A204.1 (cell line): ENCODE measurements around the gene TAS2R43.
"Not testable (repeated sequence)": the region's sequence is repeated elsewhere in the genome, so short reads cannot be mapped to it uniquely, and the experiment has no call there.

Experiments used
- FAIRE-seq: peaks from 2 replicates; lab custom pipeline; 2012; peaks lifted over from hg19 to GRCh38; lab: Jason Lieb, UNC

Gene TAS2R43, protein sequence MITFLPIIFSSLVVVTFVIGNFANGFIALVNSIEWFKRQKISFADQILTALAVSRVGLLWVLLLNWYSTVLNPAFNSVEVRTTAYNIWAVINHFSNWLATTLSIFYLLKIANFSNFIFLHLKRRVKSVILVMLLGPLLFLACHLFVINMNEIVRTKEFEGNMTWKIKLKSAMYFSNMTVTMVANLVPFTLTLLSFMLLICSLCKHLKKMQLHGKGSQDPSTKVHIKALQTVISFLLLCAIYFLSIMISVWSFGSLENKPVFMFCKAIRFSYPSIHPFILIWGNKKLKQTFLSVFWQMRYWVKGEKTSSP

DNA sequence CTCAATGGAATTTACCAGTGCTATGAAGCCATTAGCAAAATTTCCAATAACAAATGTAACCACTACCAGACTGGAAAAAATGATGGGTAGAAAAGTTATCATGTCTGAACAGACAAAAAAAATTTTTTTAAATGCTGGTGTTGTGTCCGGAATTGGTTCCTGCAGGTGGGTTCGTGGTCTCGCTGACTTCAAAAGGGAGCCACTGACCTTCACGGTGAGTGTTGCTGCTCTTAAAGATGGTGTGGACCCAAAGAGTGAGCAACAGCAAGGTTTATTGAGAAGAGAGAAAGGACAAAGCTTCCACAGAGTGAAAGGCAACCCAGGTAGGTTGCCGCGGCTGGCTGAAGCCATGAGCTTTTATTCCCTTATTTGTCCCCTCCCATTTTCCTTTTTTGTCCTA is at the start of gene TAS2R43:
TSS of gene TAS2R43 (minus strand) at position 186 of the 400 bp plus-strand sequence. CDS start at position 102, 84 bp downstream.
- no peak for FAIRE-seq

DNA sequence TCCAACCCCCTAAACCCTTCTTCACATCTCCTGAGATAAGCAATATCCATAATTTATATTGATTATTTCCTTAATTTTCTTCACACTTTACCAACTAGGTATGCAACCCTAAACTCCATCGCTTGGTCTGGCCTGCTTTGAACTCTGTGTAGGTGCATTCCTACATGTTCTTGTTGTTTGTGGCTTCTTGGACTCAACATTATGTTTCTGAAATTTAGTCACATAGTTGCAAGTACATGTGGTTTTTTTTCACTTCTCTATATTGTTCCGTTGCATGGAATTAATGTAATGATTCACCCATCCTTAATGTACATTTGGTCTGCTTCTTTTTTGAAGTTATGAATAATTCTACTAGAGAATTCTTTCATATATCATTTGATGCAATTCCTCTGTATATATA is 44.0 kb upstream of the TAS2R43 start:
- FAIRE-seq = no peak

DNA sequence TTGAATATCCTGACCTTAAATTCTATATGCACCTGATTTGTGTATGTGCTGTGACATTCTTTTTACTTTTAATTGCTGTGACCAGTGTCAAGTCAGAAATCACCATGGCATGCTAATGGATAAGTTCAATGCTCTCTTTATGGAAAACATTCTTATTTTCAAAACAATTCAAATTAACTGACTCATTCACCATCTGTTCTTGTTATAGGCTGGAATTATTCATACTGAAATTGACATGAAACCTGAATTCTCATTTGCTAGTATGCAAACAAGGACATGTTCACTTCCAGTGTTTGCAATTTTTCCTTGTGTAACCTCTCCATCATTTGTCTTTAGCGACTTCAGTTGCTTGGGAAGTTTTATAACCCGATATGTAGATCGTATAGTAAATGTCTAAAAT is 42.2 kb upstream of the TAS2R43 start, which contains the start of gene TAS2R30:
TSS of gene TAS2R30 (minus strand) at position 340 of the 400 bp plus-strand sequence. CDS start 400 bp downstream, outside the sequence.
- FAIRE-seq = no peak

DNA sequence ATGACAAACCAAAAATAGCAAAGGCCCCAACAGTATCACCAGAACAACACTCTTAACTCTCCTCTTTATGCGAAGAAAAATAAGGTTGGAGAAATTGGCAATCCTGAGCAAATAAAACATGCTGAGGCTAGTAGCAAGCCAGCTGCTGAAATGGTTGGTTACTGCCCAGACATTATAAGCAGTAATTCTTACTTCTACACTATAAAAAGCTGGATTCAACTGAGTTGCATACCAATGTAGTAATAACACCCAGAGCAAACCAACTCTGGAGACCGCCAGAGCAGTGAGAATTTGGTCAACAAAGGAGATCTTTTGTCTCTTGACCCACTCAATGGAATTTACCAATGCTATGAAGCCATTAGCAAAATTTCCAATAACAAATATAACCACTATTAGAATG is 41.7 kb upstream of the TAS2R43 start:
- FAIRE-seq = no peak

DNA sequence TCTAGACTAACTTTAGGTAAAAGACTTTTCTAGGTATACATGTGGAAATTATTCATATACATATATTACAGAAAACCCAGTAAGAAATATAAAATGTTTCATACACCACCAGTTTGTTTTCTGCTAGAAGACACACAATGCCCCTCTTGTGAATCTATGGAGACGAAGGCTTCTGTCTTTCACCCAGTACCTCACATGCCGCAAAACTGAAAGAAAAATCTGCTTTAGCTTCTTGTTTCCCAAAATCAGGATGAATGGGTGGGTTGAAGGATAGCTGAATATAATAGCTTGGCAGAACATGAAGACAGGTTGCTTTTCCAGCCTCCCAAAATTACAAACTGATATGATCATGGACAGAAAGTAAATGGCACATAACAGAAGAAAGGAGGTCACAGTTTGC is 41.0 kb upstream of the TAS2R43 start:
- FAIRE-seq = no peak

DNA sequence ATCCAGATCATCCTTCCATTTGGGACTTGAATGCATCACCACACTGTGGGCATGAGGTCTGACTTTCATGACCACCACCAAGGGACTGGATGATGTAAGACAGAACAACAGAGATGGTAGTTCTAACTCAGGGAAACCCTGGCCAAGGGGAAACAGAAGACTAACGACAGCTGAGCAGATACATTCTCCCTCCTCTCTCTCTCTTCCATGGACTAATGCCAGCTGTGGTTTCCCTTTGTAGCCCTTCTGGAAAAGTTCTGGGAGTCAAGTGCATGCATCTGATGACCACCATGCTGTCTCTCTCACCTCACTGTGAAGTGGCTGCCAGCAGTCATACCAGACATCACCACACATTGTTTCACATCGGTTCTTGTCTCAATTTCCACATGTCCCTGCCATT is 38.9 kb upstream of the TAS2R43 start:
- no peak for FAIRE-seq

DNA sequence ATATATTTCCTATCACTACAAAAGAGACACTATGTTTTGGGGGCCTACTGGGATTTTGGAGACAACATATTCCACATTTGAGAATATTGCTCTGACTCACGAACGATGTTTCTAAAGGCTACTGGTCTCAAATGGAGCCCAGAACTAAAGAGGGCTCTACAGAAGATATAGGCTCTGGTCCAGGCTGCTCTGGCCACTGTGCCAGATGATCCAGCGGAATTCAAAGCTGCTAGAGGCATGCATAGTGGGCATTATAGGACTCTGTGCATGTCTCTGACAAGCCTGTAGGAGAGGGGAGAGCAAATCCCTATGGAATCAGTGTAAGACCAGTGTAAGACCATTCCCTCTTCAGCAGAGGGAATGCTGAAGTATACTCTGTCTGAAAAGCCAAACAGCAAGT is 38.3 kb upstream of the TAS2R43 start:
- no peak for FAIRE-seq

DNA sequence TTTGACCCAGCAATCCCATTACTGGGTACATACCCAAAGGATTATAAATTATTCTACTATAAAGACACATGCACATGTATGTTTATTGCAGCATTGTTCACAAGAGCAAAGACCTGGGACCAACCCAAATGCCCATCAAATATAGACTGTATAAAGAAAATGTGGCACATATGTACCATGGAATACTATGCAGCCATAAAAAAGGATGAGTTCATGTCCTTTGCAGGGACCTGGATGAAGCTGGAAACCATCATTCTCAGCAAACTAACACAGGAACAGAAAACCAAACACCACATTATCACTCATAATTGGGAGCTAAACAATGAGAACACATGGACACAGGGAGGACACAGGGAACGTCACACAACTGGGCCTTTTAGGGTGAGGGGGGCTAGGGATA is 22.0 kb upstream of the TAS2R43 start:
- not testable (repeated sequence) for FAIRE-seq

DNA sequence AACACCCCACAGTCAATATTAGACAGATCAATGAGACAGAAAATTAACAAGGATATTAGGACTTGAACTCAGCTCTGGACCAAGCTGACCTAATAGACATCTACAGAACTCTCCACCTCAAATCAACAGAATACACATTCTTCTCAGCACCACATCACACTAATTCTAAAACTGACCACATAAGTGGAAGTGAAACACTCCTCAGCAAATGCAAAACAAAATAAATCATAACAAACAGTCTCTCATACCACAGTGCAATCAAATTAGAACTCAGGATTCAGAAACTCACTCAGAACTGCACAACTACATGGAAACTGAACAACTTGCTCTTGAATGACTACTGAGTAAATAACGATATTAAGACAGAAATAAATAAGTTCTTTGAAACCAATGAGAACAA is 19.1 kb upstream of the TAS2R43 start:
- FAIRE-seq = not testable (repeated sequence)

DNA sequence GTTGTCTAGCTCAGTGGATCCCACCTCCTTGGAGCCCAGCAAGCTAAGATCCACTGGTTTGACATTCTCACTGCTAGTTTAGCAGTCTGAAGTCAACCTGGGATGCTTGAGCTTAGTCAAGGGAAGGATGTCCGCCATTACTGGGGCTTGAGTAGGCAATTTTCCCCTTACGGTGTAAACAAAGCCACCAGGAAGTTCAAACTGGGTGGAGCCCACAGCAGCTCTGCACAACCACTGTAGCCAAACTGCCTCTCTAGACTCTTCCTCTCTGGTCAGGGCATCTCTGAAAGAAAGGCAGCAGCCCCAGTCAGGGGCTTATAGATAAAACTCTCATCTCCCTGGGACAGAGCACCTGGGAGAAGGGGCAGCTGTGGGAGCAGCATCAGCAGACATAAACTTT is 16.7 kb upstream of the TAS2R43 start:
- FAIRE-seq = no peak

DNA sequence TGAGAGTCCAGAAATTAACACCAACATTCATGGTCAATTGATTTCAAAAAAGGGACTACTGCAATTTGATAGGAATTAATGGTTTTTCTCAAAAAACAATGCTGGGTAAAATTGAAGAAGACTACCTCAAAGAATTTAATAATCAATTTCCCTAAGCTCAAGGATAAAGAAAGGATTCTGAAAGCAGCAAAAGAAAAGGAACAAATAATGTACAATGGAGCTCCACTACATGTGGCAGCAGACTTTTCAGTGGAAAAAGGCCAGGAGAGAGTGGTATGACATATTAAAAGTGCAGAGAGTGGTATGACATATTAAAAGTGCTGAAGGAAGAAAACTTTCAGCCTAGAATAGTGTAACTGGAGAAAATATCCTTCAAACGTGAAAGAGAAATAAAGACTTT is 15.6 kb upstream of the TAS2R43 start:
- no peak for FAIRE-seq

DNA sequence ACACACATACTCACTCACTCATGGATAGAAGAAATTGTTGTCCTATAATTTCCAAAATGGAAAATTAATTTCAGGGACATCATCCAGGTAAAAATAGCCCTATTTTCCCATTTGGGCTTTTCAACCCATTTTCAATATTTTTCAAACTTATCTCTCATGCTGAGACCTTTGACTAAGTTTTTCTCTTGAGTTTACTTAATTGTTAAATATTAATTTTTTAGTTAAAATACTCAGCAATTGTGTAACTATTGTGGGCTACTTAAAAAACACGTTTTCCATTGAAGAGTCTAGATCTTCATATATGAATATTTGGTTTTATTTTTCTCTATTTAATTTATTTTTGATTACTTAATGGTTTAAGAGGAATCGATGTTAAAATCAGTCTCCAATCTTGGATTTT is 14.2 kb upstream of the TAS2R43 start:
- FAIRE-seq = no peak

DNA sequence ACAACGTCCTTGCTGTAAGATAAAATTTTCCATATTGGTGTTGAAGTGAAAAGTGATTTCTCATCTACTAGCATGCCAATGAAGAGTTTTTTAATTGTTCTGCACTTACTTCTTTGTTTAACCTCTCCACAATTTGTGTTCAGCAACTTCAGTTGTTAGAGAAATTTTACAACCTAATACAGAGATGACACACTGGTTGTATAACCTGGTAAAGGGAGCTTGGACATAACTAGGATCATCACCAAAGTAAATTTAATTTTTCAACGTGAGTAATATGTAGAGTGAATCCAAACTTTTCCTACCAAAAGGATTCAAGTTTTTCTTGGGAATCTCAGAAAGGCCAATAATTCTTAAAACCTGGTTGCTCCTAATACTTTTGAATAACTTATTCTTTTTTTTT is 13.4 kb upstream of the TAS2R43 start:
- FAIRE-seq = no peak

DNA sequence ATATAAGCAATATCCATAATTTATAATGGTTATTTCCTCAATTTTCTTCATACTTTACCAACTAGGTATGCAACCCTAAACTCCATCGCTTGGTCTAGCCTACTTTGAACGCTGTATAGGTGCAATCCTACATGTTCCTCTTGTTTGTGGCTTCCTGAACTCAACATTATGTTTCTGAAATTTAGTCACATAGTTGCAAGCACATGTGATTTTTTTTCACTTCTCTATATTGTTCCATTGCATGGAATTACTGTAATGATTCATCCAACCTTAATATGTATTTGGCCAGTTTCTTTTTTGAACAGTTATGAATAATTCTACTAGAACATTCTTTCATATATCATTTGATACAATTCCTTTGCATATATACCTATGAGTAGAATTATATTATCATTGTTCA is 2.8 kb upstream of the TAS2R43 start:
- not testable (repeated sequence) for FAIRE-seq

DNA sequence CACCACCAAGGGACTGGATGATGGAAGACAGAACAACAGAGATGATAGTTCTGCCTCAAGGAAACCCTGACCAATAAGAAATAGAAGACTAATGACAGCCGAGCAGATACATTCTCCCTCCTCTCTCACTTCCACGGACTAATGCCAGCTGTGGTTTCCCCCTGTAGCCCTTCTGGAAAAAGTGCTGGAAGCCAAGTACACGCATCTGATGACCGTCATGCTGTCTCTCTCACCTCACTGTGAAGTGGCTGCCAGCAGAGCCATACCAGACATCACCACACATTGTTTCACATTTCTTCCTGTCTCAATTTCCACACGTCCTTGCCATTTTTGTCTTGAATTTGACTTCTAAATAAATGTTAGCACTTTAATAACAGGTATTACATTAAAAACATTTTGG is 2.9 kb downstream of the TAS2R43 start:
- no peak for FAIRE-seq

DNA sequence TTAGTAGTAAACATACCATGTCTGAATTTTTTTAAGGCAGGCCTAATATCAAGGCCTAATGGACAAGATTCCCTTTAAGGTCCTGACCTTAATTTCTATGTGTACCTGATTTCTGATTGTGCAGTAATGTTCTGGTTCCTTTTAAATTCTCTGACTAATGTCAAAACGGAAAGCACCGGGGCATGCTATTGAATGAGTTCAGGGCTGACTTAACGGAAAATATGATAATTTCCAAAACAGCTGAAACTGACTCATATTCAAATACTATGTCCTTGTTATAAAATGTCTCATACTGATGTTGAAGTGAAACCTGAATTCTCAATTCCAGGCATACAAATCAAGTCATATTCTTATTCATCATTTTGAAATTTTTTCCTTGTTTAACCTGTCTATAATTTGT is 6.7 kb downstream of the TAS2R43 start:
- FAIRE-seq = no peak

DNA sequence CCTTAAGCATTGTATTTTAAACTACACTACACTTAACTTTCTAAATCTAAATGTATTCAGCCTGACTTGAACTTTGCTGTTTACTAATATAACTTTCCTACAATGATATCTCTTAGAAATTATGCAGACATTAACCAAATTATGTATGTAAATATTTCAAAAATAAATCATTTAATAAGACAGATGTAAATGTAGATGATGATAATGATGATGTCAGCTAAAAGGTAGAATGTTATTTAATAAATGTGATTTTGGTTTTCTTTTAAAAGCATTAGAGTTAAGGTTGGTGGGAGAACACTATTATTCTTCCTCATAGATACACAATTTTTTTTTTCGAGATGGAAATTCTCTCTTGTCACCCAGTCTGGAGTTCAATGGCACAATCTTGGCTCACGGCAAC is 10.1 kb downstream of the TAS2R43 start:
- peak; percentile 23 for FAIRE-seq

DNA sequence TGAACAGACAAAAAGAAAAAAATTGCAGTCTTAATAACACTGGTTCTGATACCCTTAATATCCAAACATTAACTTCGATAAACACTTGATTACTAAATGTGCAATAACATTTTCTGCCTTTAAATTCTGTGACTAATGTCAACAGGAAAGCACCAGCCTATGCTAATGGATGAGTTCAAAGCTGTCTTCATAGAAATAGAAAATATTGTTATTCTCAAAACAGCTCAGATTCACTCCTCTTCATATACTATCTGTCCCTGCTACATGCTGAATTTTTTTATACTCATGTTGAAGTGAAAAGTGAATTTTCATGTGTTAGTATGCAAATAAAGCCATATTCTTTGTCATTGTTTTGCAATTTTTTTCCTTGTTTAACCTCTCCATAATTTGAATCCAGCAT is 13.9 kb downstream of the TAS2R43 start:
- no peak for FAIRE-seq

DNA sequence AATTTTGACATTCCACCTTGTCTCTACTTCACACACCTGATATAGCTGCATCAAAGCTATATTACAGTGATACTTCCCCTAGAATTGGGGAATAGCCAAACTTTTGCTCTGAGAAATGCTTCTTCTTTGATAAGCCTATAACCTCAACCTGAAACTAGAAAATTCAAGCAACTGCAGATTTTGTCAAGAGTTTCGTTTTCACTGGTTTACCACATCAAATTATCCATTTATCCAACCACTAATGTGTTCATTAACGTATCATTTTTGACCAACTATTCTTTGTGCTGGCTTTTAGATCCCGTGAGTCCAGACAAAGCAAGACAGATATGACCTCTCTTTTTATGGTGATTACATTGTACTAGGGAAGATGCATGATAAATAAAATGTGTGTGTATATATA is 16.5 kb downstream of the TAS2R43 start:
- FAIRE-seq = no peak

DNA sequence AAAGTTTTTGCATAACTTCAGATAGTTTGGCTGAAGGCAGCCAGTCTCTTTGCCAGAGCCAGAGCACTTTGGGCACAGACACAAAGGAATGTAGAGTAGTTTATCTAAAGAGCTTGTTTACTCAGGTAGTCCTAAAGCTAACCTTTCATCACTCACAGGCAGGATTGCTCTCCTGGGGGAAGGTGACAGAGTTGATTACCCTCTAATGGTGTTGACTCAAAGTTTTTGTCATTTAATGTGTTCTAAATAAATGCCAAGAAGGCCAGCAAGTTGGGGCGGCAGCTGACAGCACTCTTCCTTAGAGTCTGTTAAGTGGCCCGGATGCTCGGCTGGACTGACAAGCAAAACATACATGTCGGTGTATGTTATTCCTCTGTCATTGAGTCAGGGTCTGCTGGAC is 20.7 kb downstream of the TAS2R43 start:
- FAIRE-seq = no peak

DNA sequence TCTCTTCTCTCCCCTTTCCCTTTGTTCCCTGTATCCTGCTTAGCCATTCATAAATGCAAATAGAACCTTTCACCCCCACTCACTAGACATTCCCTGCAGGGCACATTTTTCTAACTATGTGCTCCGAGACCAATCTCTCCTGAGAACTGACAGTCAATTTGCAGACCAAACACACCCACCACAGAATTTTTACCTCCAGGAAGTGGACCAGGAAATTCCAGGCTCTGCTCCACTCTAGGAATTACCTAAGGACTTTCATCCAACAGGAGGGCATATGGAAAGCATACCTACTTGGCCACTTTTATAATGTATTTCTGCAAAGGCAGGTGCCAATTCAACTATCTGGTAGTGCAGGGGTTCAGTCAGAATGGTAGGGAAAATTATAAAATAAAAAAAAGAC is 21.1 kb downstream of the TAS2R43 start:
- no peak for FAIRE-seq

DNA sequence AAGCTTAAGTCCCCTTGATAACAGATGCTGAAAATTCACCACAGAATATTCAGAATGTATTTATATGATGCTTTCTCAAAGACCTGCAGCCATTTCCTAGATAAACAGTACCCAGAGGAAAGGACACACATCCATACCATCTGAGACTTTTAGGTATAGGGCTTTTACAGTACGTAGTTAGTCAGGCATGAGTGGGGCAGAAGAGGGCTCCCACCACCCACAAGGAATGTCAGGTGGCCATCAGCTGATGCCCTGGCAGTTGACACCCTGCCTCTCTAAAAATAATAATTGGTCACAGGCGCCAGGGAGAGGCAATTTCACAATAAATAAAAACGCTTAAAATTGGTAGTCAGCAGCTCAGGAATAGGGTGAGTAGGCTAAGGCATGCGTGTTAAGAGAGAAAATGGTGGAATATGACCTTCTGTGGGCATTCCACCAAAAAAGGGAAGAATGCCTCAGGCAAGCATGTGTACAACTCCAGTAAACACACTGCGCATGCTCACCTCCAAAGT is 22.2 kb downstream of the TAS2R43 start:
- no peak for FAIRE-seq

DNA sequence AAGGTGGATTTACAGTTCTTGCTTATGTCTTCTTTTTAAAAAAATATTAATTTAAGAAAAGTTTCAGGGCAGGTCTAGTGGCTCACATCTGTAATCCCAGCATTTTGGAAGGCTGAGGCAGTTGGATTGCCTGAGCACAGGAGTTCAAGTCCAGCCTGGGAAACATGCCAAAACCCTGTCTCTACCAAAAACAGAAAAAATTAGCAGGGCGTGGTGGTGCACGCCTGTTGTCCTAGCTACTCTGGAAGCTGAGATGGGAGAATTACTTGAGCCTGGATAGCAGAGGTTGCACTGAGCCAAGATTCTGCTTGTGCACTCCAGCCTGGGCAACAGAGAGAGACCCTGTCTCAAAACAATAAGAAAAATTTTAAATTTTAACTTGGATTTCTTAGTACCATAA is 24.6 kb downstream of the TAS2R43 start:
- FAIRE-seq = no peak

DNA sequence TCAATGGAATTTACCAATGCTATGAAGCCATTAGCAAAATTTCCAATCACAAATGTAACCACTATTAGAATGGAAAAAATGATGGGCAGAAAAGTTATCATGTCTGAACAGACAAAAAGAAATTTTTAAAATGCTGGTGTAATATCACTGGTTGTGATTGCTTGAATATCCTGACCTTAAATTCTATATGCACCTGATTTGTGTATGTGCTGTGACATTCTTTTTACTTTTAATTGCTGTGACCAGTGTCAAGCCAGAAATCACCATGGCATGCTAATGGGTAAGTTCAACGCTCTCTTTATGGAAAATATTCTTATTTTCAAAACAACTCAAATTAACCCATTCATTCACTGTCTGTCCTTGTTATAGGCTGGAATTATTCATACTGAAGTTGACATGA is 29.9 kb downstream of the TAS2R43 start, which contains the start of gene TAS2R46:
TSS of gene TAS2R46 (minus strand) at position 101 of the 400 bp plus-strand sequence. CDS start at position 101, 0 bp downstream.
- FAIRE-seq = not testable (repeated sequence)
